Measurements from ENCODE around the gene TTC33.

TTC33 gene

GRCh38 chr5:40475561-40475960, 280.2 kb downstream of the TTC33 start:
- no peak for DNase-seq

- no peak for DNase-seq
These were observed 281.5 kb downstream of the TTC33 start for GRCh38 chr5:40474250-40474649.

GRCh38 chr5:40465416-40465815, 290.3 kb downstream of the TTC33 start:
- DNase-seq = no peak

DNA sequence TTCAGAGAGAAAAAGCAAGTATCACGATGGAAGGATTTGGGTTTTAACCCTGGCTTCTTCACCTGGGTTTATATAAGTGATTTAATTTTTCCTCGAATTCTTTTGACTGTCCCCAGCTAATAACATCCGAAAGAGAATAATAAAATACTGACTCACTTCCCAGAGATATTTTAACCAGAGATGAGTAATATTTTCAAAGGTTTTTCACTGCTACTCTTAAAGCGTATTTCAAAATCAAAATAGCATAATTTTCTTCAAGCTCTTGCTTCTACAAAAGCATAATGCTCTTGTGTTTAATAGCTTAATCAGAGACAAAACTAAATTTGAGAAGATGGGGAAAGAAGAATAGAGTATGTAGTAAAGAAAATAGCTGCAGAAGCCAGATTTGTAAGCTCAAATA, 291.2 kb downstream of the TTC33 start:
- DNase-seq = no peak
